Natural killer cell (primary cell): Measurements from ENCODE around the gene FAM83F. TPM values are rescaled to one million over a fixed set of nuclear protein-coding genes. Genes with fewer than 3 reads are reported as not detected.

Experiments
- ATAC-seq, 3 donors: fragments of 150-1000 bp in 2 of 3; fragments of 200-7000 bp in 1 of 3; cut with Tn5 transposase; 1 replicate in 1 of 3; 2 replicates in 2 of 3; pipeline ENCODE4 v1.10.0; 2021; ENCODE audit warnings: mild to moderate bottlenecking in 2 of 3, moderate library complexity in 2 of 3
- DNase-seq, 2 donors: peaks; one replicate each; pipeline versions ENCODE4 v3.0.0 to v3.0.0-alpha.2; 2013 to 2021; ENCODE audit warnings: mixed read lengths in 1 of 2
- H3K27ac ChIP-seq: one replicate; pipeline ENCODE4 v1.5.1; 2013; ENCODE audit warnings: mild to moderate bottlenecking, low read length
- H3K27me3 ChIP-seq: one replicate; pipeline ENCODE4 v1.6.1; 2013; ENCODE audit warnings: low read length; ENCODE audit not compliant: control insufficient read depth, insufficient read depth
- H3K36me3 ChIP-seq: one replicate; pipeline ENCODE4 v1.6.1; 2013; ENCODE audit warnings: low read length; ENCODE audit not compliant: control insufficient read depth, insufficient read depth
- H3K4me1 ChIP-seq: one replicate; pipeline ENCODE4 v1.6.1; 2013; ENCODE audit warnings: low read length; ENCODE audit not compliant: control insufficient read depth, insufficient read depth
- H3K4me3 ChIP-seq: one replicate; pipeline ENCODE4 v1.5.1; 2013; ENCODE audit warnings: low read length
- H3K9me3 ChIP-seq: one replicate; pipeline ENCODE4 v1.6.1; 2013; ENCODE audit warnings: low read length; ENCODE audit not compliant: control insufficient read depth, insufficient read depth
- H3K27ac Mint-ChIP-seq, 2 donors: one replicate each; pipeline ENCODE4 v1.8.0; 2022; ENCODE audit warnings: mild to moderate bottlenecking in 2 of 2, mixed read lengths in 2 of 2, moderate library complexity in 1 of 2
- H3K27me3 Mint-ChIP-seq, 2 donors: one replicate each; pipeline ENCODE4 v1.8.0; 2022; ENCODE audit warnings: low read depth in 2 of 2, mixed read lengths in 2 of 2
- H3K36me3 Mint-ChIP-seq: one replicate; pipeline ENCODE4 v1.8.0; 2022; ENCODE audit warnings: mixed read lengths
- H3K4me1 Mint-ChIP-seq, 2 donors: one replicate each; pipeline ENCODE4 v1.8.0; 2022; ENCODE audit warnings: mixed read lengths in 2 of 2
- H3K4me3 Mint-ChIP-seq: one replicate; pipeline ENCODE4 v1.8.0; 2022; ENCODE audit warnings: mild to moderate bottlenecking, moderate library complexity, mixed read lengths
- H3K9me3 Mint-ChIP-seq, 2 donors: one replicate each; pipeline ENCODE4 v1.8.0; 2022; ENCODE audit warnings: mixed read lengths in 2 of 2
- CTCF ChIP-seq: fragments of 200-600 bp; IDR thresholded peaks from one replicate; pipeline ENCODE4 v1.8.0; 2022; ENCODE audit warnings: antibody characterized with exemption
- WGBS: methylation state at CpG from one replicate; pipeline ENCODE4 v1.1.7; 2013; ENCODE audit warnings: missing lambda C conversion rate; ENCODE audit not compliant: insufficient coverage; 5-methylcytosine and 5-hydroxymethylcytosine counted together
- intact Hi-C: fragments of 100-400 bp; cut with micrococcal nuclease; formaldehyde crosslinking; loops from one replicate; pipeline ENCODE4 v1.14.2; 2022
- total RNA-seq, 4 donors: library from RNA; stranded (reverse); fragments of 120-200 nt in 1 of 4; gene quantifications; one replicate each; pipeline versions ENCODE4 v1.2.3 to v1.2.4, GENCODE V29; 2013 to 2022

Gene FAM83F
- total RNA-seq, 3 donors from 2014 or later (not counting 1 experiment from before 2014, with no cell fraction given) = 1.0 to 7.5 TPM; not detected in 1

- DNase-seq = peak in 1 of 2 donors; percentile 72
- 49% methylated on average over 7 of the region's 8 CpGs for WGBS
Measured at GRCh38 chr22:40055143-40055883, 60.6 kb downstream of the FAM83F start.

DNA sequence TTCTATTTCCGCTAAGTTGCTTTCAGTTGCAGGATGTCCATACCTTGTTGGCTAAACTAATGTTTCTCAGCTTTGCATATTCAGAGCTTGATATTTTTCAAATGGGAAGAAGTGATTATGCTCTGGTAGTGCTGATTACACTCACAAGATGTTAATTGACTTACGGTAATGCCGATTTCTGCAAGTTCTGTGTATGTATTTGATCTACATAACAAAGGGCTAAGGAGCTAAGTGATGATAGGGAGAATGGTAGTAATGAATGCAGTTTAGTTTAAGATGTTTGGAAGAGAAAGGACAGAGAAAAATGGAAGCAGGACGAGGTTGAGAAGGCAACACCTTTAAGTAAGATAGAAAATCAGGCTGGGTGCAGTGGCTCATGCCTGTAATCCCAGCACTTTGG is 61.4 kb downstream of the FAM83F start:
- Mint-ChIP-seq H3K4me3 (peak overlapping the region; percentile 0), H3K4me1 (peaks cover 59 to 63% of the 10 kb centered on the region in 2 donors), H3K9me3 (no peaks in the 10 kb centered on the region), H3K27ac (peak overlapping the region; percentile 62 to 79), H3K36me3 (no peaks in the 10 kb centered on the region), H3K27me3 (no peaks in the 10 kb centered on the region)
- WGBS = 96% methylated on average over 4 of the region's 4 CpGs
- intact Hi-C loops = loop anchor here (5.0 to 10.0 kb wide), 4 partner anchors 49 to 291 kb away; partner anchors contain the start of gene ADSL
- Histone ChIP-seq H3K4me1 (peaks cover 36% of the 10 kb centered on the region), H3K9me3 (no peaks in the 10 kb centered on the region), H3K27ac (no peak overlapping the region), H3K4me3 (no peak overlapping the region), H3K27me3 (no peaks in the 10 kb centered on the region), H3K36me3 (no peaks in the 10 kb centered on the region)
- no peak for ATAC-seq
- no peak for DNase-seq
- no peak for TF ChIP-seq CTCF

More at GRCh38 chr22:40055143-40055883, 60.6 kb downstream of the FAM83F start:
- peak; percentile 62 to 80 (median 72) for ATAC-seq
- H3K27ac Mint-ChIP-seq = peak overlapping the region; percentile 62 to 79
- H3K27me3 Mint-ChIP-seq = no peaks in the 10 kb centered on the region
- TF ChIP-seq CTCF = no peak
- Histone ChIP-seq H3K4me3 (no peak overlapping the region), H3K36me3 (no peaks in the 10 kb centered on the region), H3K4me1 (peaks cover 44% of the 10 kb centered on the region), H3K9me3 (no peaks in the 10 kb centered on the region), H3K27ac (peak overlapping the region; percentile 4), H3K27me3 (no peaks in the 10 kb centered on the region)
- H3K4me3 Mint-ChIP-seq = peak overlapping the region; percentile 57
- H3K4me1 Mint-ChIP-seq = peaks cover 60 to 65% of the 10 kb centered on the region in 2 donors
- intact Hi-C loops = loop anchor here (5.0 to 10.0 kb wide), 4 partner anchors 49 to 292 kb away; partner anchors contain the start of gene ADSL
- H3K9me3 Mint-ChIP-seq = no peaks in the 10 kb centered on the region
- H3K36me3 Mint-ChIP-seq = no peaks in the 10 kb centered on the region

GRCh38 chr22:40056559-40056958 is 61.8 kb downstream of the FAM83F start:
- no peaks in the 10 kb centered on the region for H3K9me3 ChIP-seq
- Mint-ChIP-seq H3K27me3 (no peaks in the 10 kb centered on the region), H3K9me3 (no peaks in the 10 kb centered on the region), H3K27ac (peak overlapping the region in 1 of 2 donors; percentile 62), H3K36me3 (no peaks in the 10 kb centered on the region), H3K4me1 (peaks cover 55 to 59% of the 10 kb centered on the region in 2 donors), H3K4me3 (no peak overlapping the region)
- intact Hi-C loops = loop anchor here (5.0 to 10.0 kb wide), 4 partner anchors 48 to 291 kb away; partner anchors contain the start of gene ADSL
- H3K27me3 ChIP-seq = no peaks in the 10 kb centered on the region
- no peak for DNase-seq
- no peak overlapping the region for H3K27ac ChIP-seq
- H3K4me1 ChIP-seq = peaks cover 32% of the 10 kb centered on the region
- TF ChIP-seq CTCF = no peak
- no peak overlapping the region for H3K4me3 ChIP-seq
- no peak for ATAC-seq
- no peaks in the 10 kb centered on the region for H3K36me3 ChIP-seq
- 82% methylated on average over 3 of the region's 3 CpGs for WGBS
